ENCODE data around the gene ZNF148. TPM values are rescaled to one million over a fixed set of nuclear protein-coding genes. Genes with fewer than 3 reads are reported as not detected.

The ZNF148 gene
- total and polyA plus RNA-seq, 8 donors = 3.1 to 109 (median 10.6) TPM

DNA sequence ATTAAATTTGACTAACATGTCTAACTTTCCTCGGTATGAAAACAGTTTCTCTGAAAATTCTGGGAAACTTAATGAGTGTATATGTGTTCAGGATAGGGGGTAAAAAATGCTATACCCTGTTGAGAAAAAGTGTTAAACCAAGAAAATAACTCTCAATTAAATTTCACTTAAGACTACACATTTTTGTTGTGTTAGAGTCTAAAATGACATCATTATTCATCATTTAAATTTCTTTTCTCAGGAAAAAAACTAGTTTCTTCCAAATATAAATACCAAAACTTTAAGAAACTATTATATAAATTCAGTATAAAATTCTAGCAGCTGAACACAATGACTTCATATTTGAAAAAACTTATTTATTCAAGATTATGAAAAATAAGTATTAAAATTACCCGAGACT is 52.2 kb downstream of the ZNF148 start:
- H3K27ac ChIP-seq = no peak overlapping the region
- no peak overlapping the region for H3K4me3 ChIP-seq
- WGBS, 5 donors = 92 to 98% (median 95%) methylated on average over 2 of the region's 2 CpGs
- no peaks in the 10 kb centered on the region for H3K9me3 ChIP-seq
- peaks cover 0 to 10% (median 3%) of the 10 kb centered on the region in 4 donors for H3K4me1 ChIP-seq
- intact Hi-C loops (cut with DNase I; ENCODE audit: low total_unique reads) = no loop called here
- no peak for DNase-seq
- peaks cover 0 to 32% (median 16%) of the 10 kb centered on the region in 4 donors for H3K36me3 ChIP-seq
- H3K27me3 ChIP-seq = no peaks in the 10 kb centered on the region
- TF ChIP-seq POLR2A (IDR thresholded peaks at IDR 0.05) (no peak), POLR2AphosphoS5 (IDR thresholded peaks at IDR 0.05) (no peak), EP300 (IDR thresholded peaks at IDR 0.05) (no peak)
- TF ChIP-seq, protein P1, sequence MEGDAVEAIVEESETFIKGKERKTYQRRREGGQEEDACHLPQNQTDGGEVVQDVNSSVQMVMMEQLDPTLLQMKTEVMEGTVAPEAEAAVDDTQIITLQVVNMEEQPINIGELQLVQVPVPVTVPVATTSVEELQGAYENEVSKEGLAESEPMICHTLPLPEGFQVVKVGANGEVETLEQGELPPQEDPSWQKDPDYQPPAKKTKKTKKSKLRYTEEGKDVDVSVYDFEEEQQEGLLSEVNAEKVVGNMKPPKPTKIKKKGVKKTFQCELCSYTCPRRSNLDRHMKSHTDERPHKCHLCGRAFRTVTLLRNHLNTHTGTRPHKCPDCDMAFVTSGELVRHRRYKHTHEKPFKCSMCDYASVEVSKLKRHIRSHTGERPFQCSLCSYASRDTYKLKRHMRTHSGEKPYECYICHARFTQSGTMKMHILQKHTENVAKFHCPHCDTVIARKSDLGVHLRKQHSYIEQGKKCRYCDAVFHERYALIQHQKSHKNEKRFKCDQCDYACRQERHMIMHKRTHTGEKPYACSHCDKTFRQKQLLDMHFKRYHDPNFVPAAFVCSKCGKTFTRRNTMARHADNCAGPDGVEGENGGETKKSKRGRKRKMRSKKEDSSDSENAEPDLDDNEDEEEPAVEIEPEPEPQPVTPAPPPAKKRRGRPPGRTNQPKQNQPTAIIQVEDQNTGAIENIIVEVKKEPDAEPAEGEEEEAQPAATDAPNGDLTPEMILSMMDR (IDR thresholded peaks at IDR 0.05) = no peak

DNA sequence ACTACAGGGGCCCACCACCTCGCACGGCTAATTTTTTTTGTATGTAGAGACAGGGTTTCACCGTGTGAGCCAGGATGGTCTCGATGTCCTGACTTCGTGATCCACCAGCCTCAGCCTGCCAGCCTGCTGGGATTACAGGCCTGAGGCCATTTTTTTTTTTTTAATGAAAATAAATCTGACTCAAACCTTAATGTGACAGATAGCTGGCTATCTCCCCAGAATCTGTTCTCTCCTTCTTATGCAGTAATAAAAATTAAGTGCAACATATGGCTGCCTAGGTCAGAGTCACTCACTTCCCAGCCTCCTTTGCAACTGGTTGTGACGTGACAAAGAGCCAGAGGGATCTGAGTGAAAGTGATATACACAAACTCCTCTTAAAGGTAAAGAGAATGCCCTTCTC is 53.0 kb downstream of the ZNF148 start:
- H3K27ac ChIP-seq = no peak overlapping the region
- H3K27me3 ChIP-seq = no peaks in the 10 kb centered on the region
- WGBS, 5 donors = 80 to 96% (median 90%) methylated on average over 6 of the region's 6 CpGs
- H3K9me3 ChIP-seq = no peaks in the 10 kb centered on the region
- peaks cover 0 to 32% (median 13%) of the 10 kb centered on the region in 4 donors for H3K36me3 ChIP-seq
- peaks cover 0 to 13% (median 3%) of the 10 kb centered on the region in 4 donors for H3K4me1 ChIP-seq
- intact Hi-C loops (cut with DNase I; ENCODE audit: low total_unique reads) = no loop called here
- no peak overlapping the region for H3K4me3 ChIP-seq
- TF ChIP-seq POLR2AphosphoS5 (IDR thresholded peaks at IDR 0.05) = no peak
- no peak for TF ChIP-seq EP300 (IDR thresholded peaks at IDR 0.05)
- no peak for TF ChIP-seq POLR2A (IDR thresholded peaks at IDR 0.05)
- TF ChIP-seq, protein P1 (IDR thresholded peaks at IDR 0.05) = no peak
- DNase-seq = peak in 1 of 2 donors; percentile 57

DNA sequence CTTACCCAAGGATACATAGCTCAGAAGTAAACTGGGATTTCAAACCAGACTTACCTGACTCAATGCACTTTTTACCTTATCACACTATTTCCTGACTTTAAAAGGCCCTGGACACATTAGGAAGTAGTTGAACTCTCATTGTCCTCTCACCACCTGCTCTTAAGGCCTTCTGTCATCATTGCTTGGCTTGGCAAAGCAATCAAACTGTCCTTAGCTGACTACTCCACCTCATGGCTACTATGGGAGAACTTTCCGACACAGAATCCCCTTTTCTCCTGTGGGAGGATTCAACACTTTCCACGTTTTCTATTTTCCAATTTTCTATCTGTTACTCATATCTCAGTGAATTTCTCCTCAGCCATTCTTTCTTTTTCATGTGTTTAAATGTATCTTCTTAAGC is 55.4 kb downstream of the ZNF148 start:
- Histone ChIP-seq H3K27me3 (no peaks in the 10 kb centered on the region), H3K9me3 (no peaks in the 10 kb centered on the region), H3K4me3 (no peak overlapping the region), H3K4me1 (peaks cover 0 to 13% (median 3%) of the 10 kb centered on the region in 4 donors), H3K27ac (no peak overlapping the region), H3K36me3 (peaks cover 0 to 24% (median 11%) of the 10 kb centered on the region in 4 donors)
- intact Hi-C loops (cut with DNase I; ENCODE audit: low total_unique reads) = no loop called here
- no peak for DNase-seq
- TF ChIP-seq, protein P1 (IDR thresholded peaks at IDR 0.05) = no peak
- TF ChIP-seq POLR2A (IDR thresholded peaks at IDR 0.05) = no peak
- no peak for TF ChIP-seq POLR2AphosphoS5 (IDR thresholded peaks at IDR 0.05)
- TF ChIP-seq EP300 (IDR thresholded peaks at IDR 0.05) = no peak
- 90 to 100% (median 98%) methylated on average over 2 of the region's 2 CpGs for WGBS, 5 donors

DNA sequence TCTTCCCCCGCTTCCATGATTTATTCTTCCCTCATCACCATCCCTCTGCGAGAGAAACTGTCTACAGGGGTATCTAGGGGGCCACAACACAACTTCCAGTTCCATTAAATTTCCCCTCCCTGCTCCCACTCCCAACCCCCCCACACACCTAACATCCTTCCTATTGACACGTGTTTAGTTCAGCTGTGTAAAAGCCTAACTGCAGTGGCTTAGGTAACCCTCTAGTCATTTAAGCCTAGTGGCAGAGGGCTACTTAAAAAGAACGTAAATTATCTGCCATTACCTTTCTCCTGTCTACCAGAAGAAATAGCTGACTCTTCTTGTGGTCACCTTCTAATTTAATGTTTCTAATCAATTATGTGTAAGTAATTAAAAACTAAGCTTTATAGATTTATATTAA is 56.3 kb downstream of the ZNF148 start:
- no peak for DNase-seq
- TF ChIP-seq EP300 (IDR thresholded peaks at IDR 0.05) (no peak), POLR2A (IDR thresholded peaks at IDR 0.05) (no peak), POLR2AphosphoS5 (IDR thresholded peaks at IDR 0.05) (no peak)
- TF ChIP-seq, protein P1 (IDR thresholded peaks at IDR 0.05) = no peak
- WGBS, 5 donors = 91 to 96% (median 92%) methylated on average over 4 of the region's 4 CpGs
- Histone ChIP-seq H3K36me3 (peaks cover 0 to 29% (median 12%) of the 10 kb centered on the region in 4 donors), H3K9me3 (no peaks in the 10 kb centered on the region), H3K27ac (no peak overlapping the region), H3K4me3 (no peak overlapping the region), H3K27me3 (no peaks in the 10 kb centered on the region), H3K4me1 (peaks cover 0 to 13% (median 3%) of the 10 kb centered on the region in 4 donors)
- intact Hi-C loops (cut with DNase I; ENCODE audit: low total_unique reads) = no loop called here

Data from stomach (tissue), 9 donors.